GM12891 (cell line): ENCODE data around the gene IFRD1.

Source experiments
- POLR2A ChIP-seq: IDR thresholded peaks from 2 replicates; pipeline ENCODE4 v1.6.1; 2011; ENCODE audit warnings: low read depth, low read length, control low read depth
- POLR2AphosphoS5 ChIP-seq: IDR thresholded peaks from 2 replicates; pipeline ENCODE4 v1.6.1; 2011; ENCODE audit warnings: low read depth, low read length, control low read depth
- SPI1 ChIP-seq: IDR thresholded peaks from 2 replicates; pipeline ENCODE4 v1.6.1; 2011; ENCODE audit warnings: low read depth, low read length, control low read depth
- TAF1 ChIP-seq: IDR thresholded peaks from 2 replicates; pipeline ENCODE4 v1.6.1; 2011; ENCODE audit warnings: low read depth, low read length, control low read depth

GRCh38 chr7:112509402-112509801 lies 59.1 kb downstream of the IFRD1 start:
- TF ChIP-seq TAF1 (no peak), SPI1 (no peak), POLR2AphosphoS5 (no peak), POLR2A (no peak)
